GM18502 (cell line): Measurements from ENCODE around the gene RCE1.
A peak's percentile ranks its signal among the peaks of the same experiment; 100 is the strongest.

ENCODE experiments used
- ATAC-seq: cut with Tn5 transposase; IDR thresholded peaks from one replicate; pipeline ENCODE4 v1.9.1; 2021; ENCODE audit warnings: mild to moderate bottlenecking; ENCODE audit not compliant: unreplicated experiment, poor library complexity

The RCE1 gene

DNA sequence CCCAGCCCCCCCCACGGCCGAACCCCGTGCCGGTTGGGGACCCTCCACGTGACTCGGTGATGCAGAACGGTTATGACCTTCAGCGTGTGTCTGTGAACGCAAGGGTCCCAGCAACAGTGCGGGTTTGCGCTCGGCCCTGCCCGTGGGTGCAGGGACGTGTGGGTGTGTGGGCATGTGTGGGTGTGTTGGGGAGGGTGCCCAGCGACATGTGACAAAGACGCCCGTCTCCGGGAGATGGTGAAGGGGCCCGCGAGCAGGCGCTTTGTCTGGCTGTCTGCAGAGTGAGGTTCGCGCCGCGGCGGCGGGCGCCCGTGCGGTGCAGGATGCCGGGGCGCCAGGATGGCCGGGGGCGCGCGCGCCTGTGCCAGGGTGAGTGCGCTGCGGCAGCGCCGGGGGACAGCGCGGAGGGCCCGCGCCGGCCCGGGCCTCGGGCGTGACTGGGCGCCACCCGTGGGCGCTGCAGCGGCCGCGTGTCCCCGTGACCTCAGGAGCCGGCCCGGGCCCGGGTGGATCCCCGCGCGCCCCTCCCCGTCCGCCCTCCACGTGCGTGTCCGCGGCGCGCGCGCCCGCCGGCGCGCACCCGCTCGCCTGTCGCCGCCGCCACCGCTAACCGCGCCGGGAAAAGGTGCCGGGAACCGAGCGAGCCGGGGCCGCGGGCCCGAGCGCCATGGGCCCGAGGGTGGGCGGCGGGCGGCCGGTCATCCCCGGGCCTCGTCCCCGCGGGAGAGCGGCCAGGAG lies 13.4 kb downstream of the RCE1 start, which contains the start of gene LRFN4:
LRFN4 (plus strand) TSS at position 569 of the 738 bp plus-strand sequence. CDS start 681 bp downstream, outside the sequence.
- peak; percentile 35 for ATAC-seq

DNA sequence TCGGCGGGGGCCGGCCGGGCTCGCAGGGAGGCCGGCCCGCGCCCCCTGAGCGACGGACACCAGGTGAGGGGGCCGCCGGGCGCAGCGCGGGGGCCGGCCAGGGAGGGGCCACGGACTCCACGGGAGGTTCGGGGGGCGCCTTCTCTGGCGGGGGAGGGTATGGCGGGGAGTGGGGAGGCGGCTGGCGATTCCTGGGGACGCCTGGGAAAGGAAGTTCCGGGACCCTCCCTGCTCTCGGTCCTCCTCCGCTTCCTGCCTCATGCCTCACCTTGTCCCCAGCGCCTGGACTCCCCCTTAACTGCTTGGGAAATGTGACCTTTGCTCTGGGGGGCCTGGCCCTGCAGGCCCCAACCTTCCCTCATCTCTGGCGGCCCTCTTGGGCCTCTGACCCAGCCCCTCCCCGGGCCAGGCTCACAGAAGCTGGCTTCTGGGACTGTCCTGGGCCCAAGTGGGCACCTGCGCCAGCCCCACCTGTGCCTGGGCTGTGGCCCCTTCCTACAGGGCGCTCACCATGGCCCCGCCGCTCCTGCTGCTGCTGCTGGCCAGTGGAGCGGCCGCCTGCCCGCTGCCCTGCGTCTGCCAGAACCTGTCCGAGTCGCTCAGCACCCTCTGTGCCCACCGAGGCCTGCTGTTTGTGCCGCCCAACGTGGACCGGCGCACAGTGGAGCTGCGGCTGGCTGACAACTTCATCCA lies 14.1 kb downstream of the RCE1 start:
- no peak for ATAC-seq

GRCh38 chr11:66857927-66858185 lies 14.6 kb downstream of the RCE1 start:
- ATAC-seq = no peak

DNA sequence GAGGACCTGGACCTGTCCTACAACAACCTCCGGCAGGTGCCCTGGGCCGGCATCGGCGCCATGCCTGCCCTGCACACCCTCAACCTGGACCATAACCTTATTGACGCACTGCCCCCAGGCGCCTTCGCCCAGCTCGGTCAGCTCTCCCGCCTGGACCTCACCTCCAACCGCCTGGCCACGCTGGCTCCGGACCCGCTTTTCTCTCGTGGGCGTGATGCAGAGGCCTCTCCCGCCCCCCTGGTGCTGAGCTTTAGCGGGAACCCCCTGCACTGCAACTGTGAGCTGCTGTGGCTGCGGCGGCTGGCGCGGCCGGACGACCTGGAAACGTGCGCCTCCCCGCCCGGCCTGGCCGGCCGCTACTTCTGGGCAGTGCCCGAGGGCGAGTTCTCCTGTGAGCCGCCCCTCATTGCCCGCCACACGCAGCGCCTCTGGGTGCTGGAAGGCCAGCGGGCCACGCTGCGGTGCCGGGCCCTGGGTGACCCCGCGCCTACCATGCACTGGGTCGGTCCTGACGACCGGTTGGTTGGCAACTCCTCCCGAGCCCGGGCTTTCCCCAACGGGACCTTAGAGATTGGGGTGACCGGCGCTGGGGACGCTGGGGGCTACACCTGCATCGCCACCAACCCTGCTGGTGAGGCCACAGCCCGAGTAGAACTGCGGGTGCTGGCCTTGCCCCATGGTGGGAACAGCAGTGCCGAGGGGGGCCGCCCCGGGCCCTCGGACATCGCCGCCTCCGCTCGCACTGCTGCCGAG lies 15.1 kb downstream of the RCE1 start:
- no peak for ATAC-seq

DNA sequence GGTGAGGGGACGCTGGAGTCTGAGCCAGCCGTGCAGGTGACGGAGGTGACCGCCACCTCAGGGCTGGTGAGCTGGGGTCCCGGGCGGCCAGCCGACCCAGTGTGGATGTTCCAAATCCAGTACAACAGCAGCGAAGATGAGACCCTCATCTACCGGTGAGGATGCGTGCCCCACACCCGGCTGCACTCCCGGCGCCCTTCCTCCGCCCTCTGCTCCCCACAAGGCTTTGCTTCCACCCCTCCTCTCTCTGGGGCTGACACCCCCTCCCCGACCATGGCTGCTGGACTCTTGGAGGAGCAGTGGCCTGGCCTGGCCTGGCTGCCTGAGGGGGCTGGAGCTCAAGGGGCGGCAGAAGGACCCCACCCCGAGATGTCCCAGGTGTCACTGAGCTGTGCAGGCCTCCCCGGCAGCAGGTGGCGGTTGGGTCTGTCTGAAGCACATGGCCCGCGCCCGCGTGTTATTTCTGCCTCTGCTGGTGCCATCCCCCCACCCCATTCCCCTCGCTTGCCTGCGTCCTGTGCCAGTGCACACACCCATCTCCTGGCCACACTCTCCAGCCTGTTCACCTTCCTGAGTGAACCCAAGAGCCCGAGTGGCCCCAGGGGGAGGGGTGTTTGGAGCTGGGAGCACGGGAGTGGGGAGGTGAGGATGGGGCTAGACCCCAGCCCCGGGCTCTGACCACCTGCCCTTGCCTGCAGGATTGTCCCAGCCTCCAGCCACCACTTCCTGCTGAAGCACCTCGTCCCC lies 15.9 kb downstream of the RCE1 start:
- no peak for ATAC-seq

GRCh38 chr11:66859686-66860448 lies 16.6 kb downstream of the RCE1 start:
- no peak for ATAC-seq

GRCh38 chr11:66860449-66860831 lies 17.2 kb downstream of the RCE1 start:
- no peak for ATAC-seq

DNA sequence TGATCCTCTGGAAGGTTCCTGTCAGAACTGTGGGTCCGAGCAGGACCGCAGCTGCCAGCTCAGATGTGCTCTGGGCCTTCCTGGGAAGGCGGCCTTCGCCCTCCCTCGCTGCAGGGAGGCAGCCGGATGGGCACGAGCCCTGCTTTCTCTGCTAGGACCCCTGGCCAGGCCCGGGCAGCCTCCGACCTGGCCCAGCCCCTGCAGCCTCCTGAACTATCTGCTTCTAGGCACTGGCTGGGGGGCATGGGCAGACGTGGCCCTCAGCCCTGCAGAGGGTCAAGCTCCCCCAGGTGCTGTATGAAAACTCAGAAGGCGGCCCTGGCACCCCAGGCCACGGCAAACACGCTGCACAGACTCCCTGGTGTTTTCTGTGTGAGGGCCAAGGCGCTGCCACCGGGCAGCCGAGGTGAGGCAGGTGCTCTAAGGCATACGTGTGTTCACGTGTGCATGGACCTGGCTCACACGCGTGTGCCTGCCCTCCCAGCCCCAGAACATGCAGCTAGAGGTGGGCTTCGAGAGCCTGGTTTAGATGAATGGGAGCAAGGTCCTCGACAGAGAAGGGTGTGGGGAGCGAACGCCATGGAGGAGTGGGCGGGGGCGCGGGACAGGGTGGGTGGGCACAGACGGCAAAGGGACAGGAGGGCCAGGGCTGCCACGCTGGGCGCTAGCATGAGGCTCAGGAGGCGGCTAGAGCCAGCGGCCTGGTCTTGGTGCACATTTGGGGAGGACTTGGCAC lies 18.0 kb downstream of the RCE1 start:
- ATAC-seq = no peak

- no peak for ATAC-seq
Observed at GRCh38 chr11:66861774-66862558, 18.7 kb downstream of the RCE1 start.

- no peak for ATAC-seq
Observed at GRCh38 chr11:66862559-66863037, 19.4 kb downstream of the RCE1 start.

DNA sequence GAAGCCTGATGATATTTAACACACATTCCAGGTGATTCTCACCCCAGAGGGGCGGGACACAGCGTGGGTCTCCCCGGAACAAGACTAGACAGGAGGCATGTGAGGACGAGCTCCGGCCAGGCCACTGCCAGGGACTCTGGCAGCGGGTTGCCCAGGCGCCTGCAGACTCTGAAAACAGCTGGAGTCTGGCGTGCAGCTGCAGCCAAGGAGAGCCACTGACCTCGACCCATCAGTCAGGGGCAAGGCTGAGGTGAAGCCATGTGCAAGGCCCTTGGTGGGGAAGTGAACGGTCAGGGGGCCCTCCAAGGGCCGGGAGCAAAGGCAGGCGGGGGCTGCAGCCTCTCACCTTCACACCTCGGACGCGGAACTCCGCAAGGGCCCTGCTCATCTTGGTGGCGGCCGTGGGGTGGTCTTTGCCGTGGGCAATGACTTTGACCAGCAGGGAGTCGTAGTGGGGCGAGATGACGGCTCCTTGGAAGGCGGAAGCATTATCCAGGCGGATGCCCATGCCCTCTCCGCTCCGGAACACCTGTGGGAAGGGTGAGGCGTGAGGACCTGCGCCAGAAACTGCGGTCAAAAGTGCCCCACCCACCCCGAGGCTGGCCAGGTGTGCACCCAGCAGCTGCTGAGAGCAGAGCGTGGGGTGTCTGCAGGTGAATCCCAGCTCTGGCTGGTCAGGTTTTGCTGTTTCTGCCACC lies 20.3 kb downstream of the RCE1 start:
- no peak for ATAC-seq

- ATAC-seq = no peak
Observed at GRCh38 chr11:66864172-66864901, 21.1 kb downstream of the RCE1 start.

- no peak for ATAC-seq
Observed at GRCh38 chr11:66864924-66865697, 21.9 kb downstream of the RCE1 start.

DNA sequence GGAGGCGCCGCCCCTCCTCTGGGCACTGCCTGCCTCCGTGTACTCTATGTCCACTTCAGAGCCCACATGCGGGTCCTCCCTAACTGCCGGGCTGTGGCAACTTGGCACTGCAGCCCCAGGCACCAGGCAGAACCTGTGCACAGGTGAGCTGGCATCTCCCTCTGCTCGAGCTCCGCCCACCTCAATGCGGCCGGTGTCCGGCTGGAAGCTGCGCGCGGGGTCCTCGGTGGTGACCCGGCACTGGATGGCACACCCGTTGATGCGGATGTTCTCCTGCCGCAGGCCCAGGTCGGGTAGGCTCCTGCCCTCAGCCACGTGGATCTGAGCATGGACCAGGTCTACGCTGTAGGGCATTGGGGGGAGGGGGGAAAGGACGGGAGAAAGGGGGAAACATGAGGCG lies 22.8 kb downstream of the RCE1 start:
- ATAC-seq = no peak

DNA sequence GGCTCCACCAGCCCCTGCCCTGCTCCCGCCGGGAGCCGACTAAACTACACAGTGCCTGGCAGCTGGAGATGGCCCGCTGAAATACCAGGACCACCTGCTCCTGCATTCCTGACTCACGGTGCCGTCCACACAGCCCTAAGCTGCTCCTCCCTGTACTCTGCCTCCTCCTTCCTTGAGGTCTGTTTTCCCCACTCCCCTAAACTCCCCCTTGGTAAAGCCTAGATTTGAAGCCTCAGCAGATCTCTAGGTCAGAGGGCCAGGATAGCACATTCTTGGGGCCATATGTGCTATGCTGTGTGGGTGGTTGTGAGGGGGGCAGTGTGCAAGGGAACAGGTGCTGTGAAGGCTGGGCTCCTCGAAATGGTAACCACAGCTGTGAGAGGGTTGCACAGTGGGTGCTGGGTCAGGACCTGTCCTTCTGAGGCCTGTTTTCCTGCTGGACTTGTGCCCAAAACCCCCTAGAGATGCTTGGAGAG lies 23.3 kb downstream of the RCE1 start:
- ATAC-seq = no peak

DNA sequence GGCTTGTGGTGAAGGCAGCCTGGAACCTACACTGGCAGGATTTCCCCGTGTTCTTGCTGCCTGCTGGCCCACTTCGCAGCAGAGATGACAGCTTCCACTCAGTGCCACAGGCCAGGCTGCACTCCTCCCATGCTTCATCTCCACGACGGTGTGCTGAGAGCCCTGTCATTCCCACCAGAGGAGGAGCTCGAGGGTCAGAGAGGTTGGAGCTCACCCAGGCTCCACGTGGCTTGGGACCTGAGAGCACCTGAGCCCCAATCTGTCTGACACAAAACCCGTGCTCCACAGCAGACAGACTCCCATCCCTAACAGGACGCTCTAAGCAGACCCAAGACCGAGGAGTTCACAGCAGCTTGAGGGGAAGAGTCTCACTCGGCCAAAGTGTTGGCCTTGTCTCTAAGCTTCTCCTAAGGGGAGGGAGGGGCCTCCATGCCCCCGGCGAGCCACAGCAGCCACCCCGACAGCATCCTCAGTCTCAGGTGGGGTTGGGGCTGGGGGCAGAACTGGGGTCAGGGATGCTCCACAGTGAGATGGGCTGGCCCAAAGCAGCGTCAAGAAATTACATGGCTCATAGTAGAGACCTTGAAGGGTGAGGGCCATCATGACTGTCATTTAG lies 24.3 kb downstream of the RCE1 start:
- ATAC-seq = no peak
